ENCODE results near the gene IFT22.

DNA sequence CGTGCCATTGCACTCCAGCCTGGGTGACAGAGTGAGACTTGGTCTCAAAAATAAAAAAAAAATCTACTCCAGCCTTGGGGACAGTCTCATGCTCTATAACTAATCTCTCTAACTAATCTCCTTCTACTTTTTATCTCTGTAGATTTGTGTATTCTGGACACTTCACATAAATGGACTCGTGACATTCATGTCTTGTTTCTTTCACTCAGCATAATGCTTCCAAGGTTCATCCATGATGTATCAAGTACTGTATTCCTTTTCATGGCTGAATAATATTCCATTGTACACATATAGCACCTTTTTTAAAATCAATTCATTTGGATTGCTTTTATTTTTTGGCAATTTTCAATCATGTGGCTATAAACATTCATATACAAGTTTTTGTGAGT lies 31.3 kb upstream of the IFT22 start:
- TF ChIP-seq, protein P1, sequence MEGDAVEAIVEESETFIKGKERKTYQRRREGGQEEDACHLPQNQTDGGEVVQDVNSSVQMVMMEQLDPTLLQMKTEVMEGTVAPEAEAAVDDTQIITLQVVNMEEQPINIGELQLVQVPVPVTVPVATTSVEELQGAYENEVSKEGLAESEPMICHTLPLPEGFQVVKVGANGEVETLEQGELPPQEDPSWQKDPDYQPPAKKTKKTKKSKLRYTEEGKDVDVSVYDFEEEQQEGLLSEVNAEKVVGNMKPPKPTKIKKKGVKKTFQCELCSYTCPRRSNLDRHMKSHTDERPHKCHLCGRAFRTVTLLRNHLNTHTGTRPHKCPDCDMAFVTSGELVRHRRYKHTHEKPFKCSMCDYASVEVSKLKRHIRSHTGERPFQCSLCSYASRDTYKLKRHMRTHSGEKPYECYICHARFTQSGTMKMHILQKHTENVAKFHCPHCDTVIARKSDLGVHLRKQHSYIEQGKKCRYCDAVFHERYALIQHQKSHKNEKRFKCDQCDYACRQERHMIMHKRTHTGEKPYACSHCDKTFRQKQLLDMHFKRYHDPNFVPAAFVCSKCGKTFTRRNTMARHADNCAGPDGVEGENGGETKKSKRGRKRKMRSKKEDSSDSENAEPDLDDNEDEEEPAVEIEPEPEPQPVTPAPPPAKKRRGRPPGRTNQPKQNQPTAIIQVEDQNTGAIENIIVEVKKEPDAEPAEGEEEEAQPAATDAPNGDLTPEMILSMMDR (IDR thresholded peaks at IDR 0.05) = no peak
- TF ChIP-seq FOXJ3 (CRISPR knock-in tag; IDR thresholded peaks at IDR 0.05) = no peak

Data from SK-N-SH (cell line).